HEK293 (cell line): ENCODE measurements around the gene DGKD.

Experiments used
- CTCF ChIA-PET: fragments of 350-600 bp; formaldehyde crosslinking; extraction: SDS; loops from one replicate; lab custom pipeline; 2021; ENCODE audit warnings: antibody characterized with exemption; lab: Yijun Ruan, JAX
- POLR2A ChIA-PET: fragments of 300-600 bp; formaldehyde crosslinking; extraction: SDS; loops from one replicate; lab custom pipeline; 2020; ENCODE audit warnings: antibody characterized with exemption, inconsistent platforms; lab: Yijun Ruan, JAX
- H3K27ac ChIP-seq: fragments of 200-500 bp; sonication (Bioruptor generic); 2 replicates; pipeline ENCODE4 v1.5.1; 2014; ENCODE audit warnings: low read depth, low read length, control low read depth, inconsistent platforms; ENCODE audit errors: extremely low read depth
- H3K36me3 ChIP-seq, 2 experiments: fragments of 200-500 bp in 1 of 2; sonication (Bioruptor generic) in 1 of 2; 1 replicate in 1 of 2; 2 replicates in 1 of 2; pipeline ENCODE4 v1.5.1; 2014 to 2017; ENCODE audit warnings: inconsistent platforms in 2 of 2, low read length in 2 of 2; ENCODE audit not compliant: control insufficient read depth in 2 of 2, insufficient read depth in 1 of 2
- H3K4me1 ChIP-seq: fragments of 200-500 bp; sonication (Bioruptor generic); 2 replicates; pipeline ENCODE4 v1.5.1; 2014; ENCODE audit warnings: mild to moderate bottlenecking, low read length, inconsistent platforms; ENCODE audit not compliant: control insufficient read depth, insufficient read depth
- H3K4me3 ChIP-seq: 2 replicates; pipeline ENCODE4 v1.5.1; 2011; ENCODE audit warnings: low read depth, mild to moderate bottlenecking, control low read depth, low read length, moderate library complexity
- H3K9me3 ChIP-seq: fragments of 200-500 bp; sonication (Bioruptor generic); 2 replicates; pipeline ENCODE4 v1.5.1; 2014; ENCODE audit warnings: low read depth, low read length, inconsistent platforms; ENCODE audit not compliant: control insufficient read depth, insufficient read depth
- MEIS1 ChIP-seq: sonication (generic); formaldehyde crosslinking; IDR thresholded peaks from 2 replicates; pipeline ENCODE4 v1.8.1; 2022; ENCODE audit warnings: missing genetic modification reagents, mild to moderate bottlenecking, borderline replicate concordance
- PRDM1 ChIP-seq: fragments of 450-650 bp; formaldehyde crosslinking; IDR thresholded peaks from 2 replicates; pipeline ENCODE4; 2016; ENCODE audit warnings: missing biosample characterization, missing genetic modification characterization
- RBAK ChIP-seq: fragments of 450-650 bp; formaldehyde crosslinking; IDR thresholded peaks from 2 replicates; pipeline ENCODE4 v1.5.1; 2016; ENCODE audit warnings: missing biosample characterization, missing genetic modification characterization
- REPIN1 ChIP-seq: fragments of 450-650 bp; formaldehyde crosslinking; IDR thresholded peaks from 2 replicates; pipeline ENCODE4 v1.5.1; 2017; ENCODE audit warnings: missing biosample characterization, missing genetic modification characterization, low read depth
- SETDB1 ChIP-seq: IDR thresholded peaks from one replicate; pipeline ENCODE4 v1.6.1; 2017; ENCODE audit warnings: mild to moderate bottlenecking, low read length, moderate library complexity, mixed read lengths; ENCODE audit not compliant: insufficient read length
- ZBTB6 ChIP-seq: fragments of 450-650 bp; formaldehyde crosslinking; IDR thresholded peaks from 2 replicates; pipeline ENCODE4 v1.5.1; 2017; ENCODE audit warnings: missing biosample characterization, missing genetic modification characterization
- ZFHX2 ChIP-seq: fragments of 450-650 bp; formaldehyde crosslinking; conservative IDR thresholded peaks from 2 replicates; pipeline ENCODE4 v1.5.1; 2016; ENCODE audit warnings: missing biosample characterization, missing genetic modification characterization
- ZNF146 ChIP-seq: fragments of 450-650 bp; formaldehyde crosslinking; IDR thresholded peaks from 2 replicates; pipeline ENCODE4 v1.5.1; 2016; ENCODE audit warnings: missing biosample characterization, missing genetic modification characterization
- ZNF157 ChIP-seq: fragments of 450-650 bp; formaldehyde crosslinking; IDR thresholded peaks from 2 replicates; pipeline ENCODE4 v1.5.1; 2016; ENCODE audit warnings: missing biosample characterization, missing genetic modification characterization
- ZNF175 ChIP-seq: fragments of 450-650 bp; formaldehyde crosslinking; IDR thresholded peaks from 2 replicates; pipeline ENCODE4 v1.5.1; 2016; ENCODE audit warnings: missing biosample characterization, missing genetic modification characterization
- ZNF2 ChIP-seq: fragments of 450-650 bp; formaldehyde crosslinking; IDR thresholded peaks from 2 replicates; pipeline ENCODE4 v1.5.1; 2016; ENCODE audit warnings: missing biosample characterization, missing genetic modification characterization
- ZNF248 ChIP-seq: fragments of 450-650 bp; formaldehyde crosslinking; IDR thresholded peaks from 2 replicates; pipeline ENCODE4 v1.5.1; 2017; ENCODE audit warnings: missing biosample characterization, missing genetic modification characterization
- ZNF449 ChIP-seq: fragments of 450-650 bp; formaldehyde crosslinking; IDR thresholded peaks from 2 replicates; pipeline ENCODE4 v1.5.1; 2017; ENCODE audit warnings: missing biosample characterization, mild to moderate bottlenecking, missing genetic modification characterization, moderate library complexity
- ZNF521 ChIP-seq: fragments of 450-650 bp; formaldehyde crosslinking; IDR thresholded peaks from 2 replicates; pipeline ENCODE4 v1.5.1; 2017; ENCODE audit warnings: missing biosample characterization, mild to moderate bottlenecking, missing genetic modification characterization
- ZNF544 ChIP-seq: fragments of 450-650 bp; formaldehyde crosslinking; IDR thresholded peaks from 2 replicates; pipeline ENCODE4 v1.5.0; 2017; ENCODE audit warnings: missing biosample characterization, missing genetic modification characterization
- ZNF555 ChIP-seq: fragments of 450-650 bp; formaldehyde crosslinking; conservative IDR thresholded peaks from 2 replicates; pipeline ENCODE4 v1.5.1; 2017; ENCODE audit warnings: missing biosample characterization, mild to moderate bottlenecking, missing genetic modification characterization, inconsistent platforms
- ZNF558 ChIP-seq: fragments of 450-650 bp; formaldehyde crosslinking; IDR thresholded peaks from 2 replicates; pipeline ENCODE4 v1.5.1; 2016; ENCODE audit warnings: missing biosample characterization, missing genetic modification characterization
- ZNF580 ChIP-seq: fragments of 450-650 bp; formaldehyde crosslinking; IDR thresholded peaks from 2 replicates; pipeline ENCODE4 v1.5.1; 2016; ENCODE audit warnings: missing biosample characterization, missing genetic modification characterization
- ZNF692 ChIP-seq: fragments of 450-650 bp; formaldehyde crosslinking; IDR thresholded peaks from 2 replicates; pipeline ENCODE4 v1.5.1; 2016; ENCODE audit warnings: missing biosample characterization, missing genetic modification characterization
- ZNF707 ChIP-seq: fragments of 450-650 bp; formaldehyde crosslinking; IDR thresholded peaks from 2 replicates; pipeline ENCODE4 v1.5.1; 2016; ENCODE audit warnings: missing biosample characterization, missing genetic modification characterization
- TF ChIP-seq, protein P1 (sequence below): fragments of 450-650 bp; formaldehyde crosslinking; IDR thresholded peaks from 2 replicates; pipeline ENCODE4 v1.5.1; 2016; ENCODE audit warnings: missing biosample characterization, missing genetic modification characterization
- TF ChIP-seq, protein P2 (sequence below): fragments of 450-650 bp; formaldehyde crosslinking; IDR thresholded peaks from 2 replicates; pipeline ENCODE4 v1.5.1; 2016; ENCODE audit warnings: missing biosample characterization, missing genetic modification characterization
- TF ChIP-seq, protein P3 (sequence below): sonication (generic); formaldehyde crosslinking; IDR thresholded peaks from 2 replicates; pipeline ENCODE4 v1.8.1; 2022; ENCODE audit warnings: mild to moderate bottlenecking, moderate library complexity, missing genetic modification reagents

Gene DGKD

DNA sequence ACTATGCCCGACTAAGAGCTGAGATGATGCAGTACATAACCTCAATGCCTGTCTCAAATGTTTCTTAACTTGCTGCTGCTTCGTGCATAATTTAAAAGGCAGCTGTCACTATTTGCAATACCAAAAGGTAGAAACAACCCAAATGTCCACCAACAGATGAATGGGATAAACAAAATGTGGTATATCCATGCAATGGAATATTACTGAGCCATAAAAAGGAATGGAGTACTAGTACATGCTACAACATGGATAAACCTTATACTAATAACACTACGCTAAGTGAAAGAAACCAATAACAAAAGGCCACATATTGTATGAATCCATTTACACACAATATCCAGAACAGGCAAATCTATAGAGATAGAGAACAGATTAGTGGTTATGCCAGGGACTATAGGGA lies 13.0 kb upstream of the DGKD start:
- no peaks in the 10 kb centered on the region for H3K4me1 ChIP-seq
- no peaks in the 10 kb centered on the region for H3K9me3 ChIP-seq
- POLR2A ChIA-PET: no interaction called here
- TF ChIP-seq ZNF449 (tag by site-specific recombination) (no peak), REPIN1 (tag by site-specific recombination) (no peak), RBAK (tag by site-specific recombination) (no peak), MEIS1 (CRISPR knock-in tag) (no peak), ZNF692 (tag by site-specific recombination) (no peak), ZNF146 (tag by site-specific recombination) (peak; percentile 77), ZNF558 (tag by site-specific recombination) (no peak), ZNF544 (tag by site-specific recombination) (no peak)
- TF ChIP-seq, all 188 proteins: peak for 1
- Histone ChIP-seq H3K4me3 (no peak overlapping the region), H3K27ac (no peak overlapping the region), H3K36me3 (no peaks in the 10 kb centered on the region)
- CTCF ChIA-PET: no interaction called here

- Histone ChIP-seq H3K36me3 (no peaks in the 10 kb centered on the region), H3K9me3 (no peaks in the 10 kb centered on the region), H3K4me1 (no peaks in the 10 kb centered on the region), H3K27ac (no peak overlapping the region), H3K4me3 (no peak overlapping the region)
- TF ChIP-seq, protein P1, sequence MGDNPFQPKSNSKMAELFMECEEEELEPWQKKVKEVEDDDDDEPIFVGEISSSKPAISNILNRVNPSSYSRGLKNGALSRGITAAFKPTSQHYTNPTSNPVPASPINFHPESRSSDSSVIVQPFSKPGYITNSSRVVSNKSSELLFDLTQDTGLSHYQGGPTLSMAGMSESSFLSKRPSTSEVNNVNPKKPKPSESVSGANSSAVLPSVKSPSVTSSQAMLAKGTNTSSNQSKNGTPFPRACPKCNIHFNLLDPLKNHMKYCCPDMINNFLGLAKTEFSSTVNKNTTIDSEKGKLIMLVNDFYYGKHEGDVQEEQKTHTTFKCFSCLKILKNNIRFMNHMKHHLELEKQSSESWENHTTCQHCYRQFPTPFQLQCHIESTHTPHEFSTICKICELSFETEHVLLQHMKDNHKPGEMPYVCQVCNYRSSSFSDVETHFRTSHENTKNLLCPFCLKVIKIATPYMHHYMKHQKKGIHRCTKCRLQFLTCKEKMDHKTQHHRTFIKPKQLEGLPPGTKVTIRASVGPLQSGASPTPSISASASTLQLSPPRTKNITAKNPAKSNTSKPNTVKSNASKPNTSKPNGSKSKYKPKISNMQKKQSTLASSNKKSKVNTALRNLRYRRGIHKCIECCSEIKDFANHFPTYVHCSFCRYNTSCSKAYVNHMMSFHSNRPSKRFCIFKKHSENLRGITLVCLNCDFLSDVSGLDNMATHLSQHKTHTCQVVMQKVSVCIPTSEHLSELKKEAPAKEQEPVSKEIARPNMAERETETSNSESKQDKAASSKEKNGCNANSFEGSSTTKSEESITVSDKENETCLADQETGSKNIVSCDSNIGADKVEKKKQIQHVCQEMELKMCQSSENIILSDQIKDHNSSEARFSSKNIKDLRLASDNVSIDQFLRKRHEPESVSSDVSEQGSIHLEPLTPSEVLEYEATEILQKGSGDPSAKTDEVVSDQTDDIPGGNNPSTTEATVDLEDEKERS (tag by site-specific recombination): no peak
- no peak for TF ChIP-seq ZNF449 (tag by site-specific recombination)
- no peak for TF ChIP-seq ZNF2
- TF ChIP-seq ZNF175 (tag by site-specific recombination): no peak
- TF ChIP-seq, protein P2, sequence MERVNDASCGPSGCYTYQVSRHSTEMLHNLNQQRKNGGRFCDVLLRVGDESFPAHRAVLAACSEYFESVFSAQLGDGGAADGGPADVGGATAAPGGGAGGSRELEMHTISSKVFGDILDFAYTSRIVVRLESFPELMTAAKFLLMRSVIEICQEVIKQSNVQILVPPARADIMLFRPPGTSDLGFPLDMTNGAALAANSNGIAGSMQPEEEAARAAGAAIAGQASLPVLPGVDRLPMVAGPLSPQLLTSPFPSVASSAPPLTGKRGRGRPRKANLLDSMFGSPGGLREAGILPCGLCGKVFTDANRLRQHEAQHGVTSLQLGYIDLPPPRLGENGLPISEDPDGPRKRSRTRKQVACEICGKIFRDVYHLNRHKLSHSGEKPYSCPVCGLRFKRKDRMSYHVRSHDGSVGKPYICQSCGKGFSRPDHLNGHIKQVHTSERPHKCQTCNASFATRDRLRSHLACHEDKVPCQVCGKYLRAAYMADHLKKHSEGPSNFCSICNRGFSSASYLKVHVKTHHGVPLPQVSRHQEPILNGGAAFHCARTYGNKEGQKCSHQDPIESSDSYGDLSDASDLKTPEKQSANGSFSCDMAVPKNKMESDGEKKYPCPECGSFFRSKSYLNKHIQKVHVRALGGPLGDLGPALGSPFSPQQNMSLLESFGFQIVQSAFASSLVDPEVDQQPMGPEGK (tag by site-specific recombination): no peak
- TF ChIP-seq PRDM1 (tag by site-specific recombination): no peak
- no peak for TF ChIP-seq ZBTB6 (tag by site-specific recombination)
- TF ChIP-seq, protein P3, sequence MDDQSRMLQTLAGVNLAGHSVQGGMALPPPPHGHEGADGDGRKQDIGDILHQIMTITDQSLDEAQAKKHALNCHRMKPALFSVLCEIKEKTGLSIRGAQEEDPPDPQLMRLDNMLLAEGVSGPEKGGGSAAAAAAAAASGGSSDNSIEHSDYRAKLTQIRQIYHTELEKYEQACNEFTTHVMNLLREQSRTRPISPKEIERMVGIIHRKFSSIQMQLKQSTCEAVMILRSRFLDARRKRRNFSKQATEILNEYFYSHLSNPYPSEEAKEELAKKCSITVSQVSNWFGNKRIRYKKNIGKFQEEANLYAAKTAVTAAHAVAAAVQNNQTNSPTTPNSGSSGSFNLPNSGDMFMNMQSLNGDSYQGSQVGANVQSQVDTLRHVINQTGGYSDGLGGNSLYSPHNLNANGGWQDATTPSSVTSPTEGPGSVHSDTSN (CRISPR knock-in tag): no peak
- no peak for TF ChIP-seq RBAK (tag by site-specific recombination)
- TF ChIP-seq SETDB1: no peak
- no peak for TF ChIP-seq ZFHX2 (tag by site-specific recombination)
- no peak for TF ChIP-seq ZNF580 (tag by site-specific recombination)
- no peak for TF ChIP-seq ZNF157
- TF ChIP-seq ZNF248: no peak
- no peak for TF ChIP-seq ZNF521
- no peak for TF ChIP-seq ZNF555
- TF ChIP-seq ZNF707 (tag by site-specific recombination): no peak
- POLR2A ChIA-PET: no interaction called here
- CTCF ChIA-PET: interaction anchor here (1.3 kb wide), 1 partner anchor 11 kb away, joined by 3 read pairs; no protein-coding TSS in a partner anchor
Observed at GRCh38 chr2:233342301-233342700, 12.0 kb upstream of the DGKD start.
